ENCODE results near the gene LRRC31.
A peak's percentile ranks its signal among the peaks of the same experiment; 100 is the strongest.

The LRRC31 gene
- total RNA-seq: 0 to 0.16 (median 0) reads per million in 18 experiments

GRCh38 chr3:169869484-169870220 is at the start of gene LRRC31:
Gene LRRC31 (minus strand): TSS chr3:169869935. CDS start chr3:169869807, 128 bp downstream.
- no peak for DNase-seq

DNA sequence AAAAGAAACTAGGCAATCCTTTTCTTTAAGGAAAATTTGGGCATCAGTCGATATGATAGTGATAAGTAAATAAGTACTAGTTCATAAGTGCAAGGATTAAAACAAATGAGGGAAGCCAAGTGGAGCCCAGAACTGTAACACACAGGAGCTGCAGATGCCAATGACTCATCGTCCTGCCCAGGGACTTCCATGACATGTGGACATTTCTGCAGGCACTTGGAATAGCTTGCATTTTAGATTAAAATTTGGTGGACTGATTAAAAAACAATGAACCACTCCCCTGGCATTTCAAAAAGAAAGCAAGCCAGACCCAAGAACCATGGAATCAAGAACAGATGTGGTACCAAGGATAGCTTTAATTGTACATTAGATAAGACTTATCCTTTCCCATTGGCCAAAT is 44.6 kb upstream of the LRRC31 start:
- DNase-seq: peak in 1 of 2 donors; percentile 33

- no peak for DNase-seq
Measured at GRCh38 chr3:169913323-169913722, 43.6 kb upstream of the LRRC31 start.

- DNase-seq: no peak
Measured at GRCh38 chr3:169911272-169911671, 41.5 kb upstream of the LRRC31 start, which contains the start of gene SAMD7. Gene SAMD7 (plus strand): TSS chr3:169911572. CDS start chr3:169919499, 7,927 bp downstream.

- no peak for DNase-seq
Measured at GRCh38 chr3:169907944-169908343, 38.2 kb upstream of the LRRC31 start.

DNA sequence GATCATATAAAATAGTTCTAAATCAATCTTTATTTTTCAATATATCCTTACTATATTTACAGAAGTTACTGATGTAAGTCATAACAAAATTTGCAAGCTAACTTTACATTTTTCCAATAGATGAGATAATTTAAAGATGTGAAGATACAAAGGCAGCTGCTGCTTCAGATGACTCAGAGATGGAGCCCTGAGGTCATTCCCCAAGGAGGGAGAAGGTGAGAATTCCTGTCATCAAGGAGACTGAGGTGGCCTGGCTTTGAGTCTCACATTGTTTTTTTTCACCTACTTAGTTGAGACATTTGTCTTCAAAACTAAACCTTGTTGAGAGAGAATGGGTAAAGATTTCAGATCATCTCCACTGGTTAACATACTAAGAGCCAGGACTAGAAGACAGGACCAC is 37.7 kb upstream of the LRRC31 start:
- no peak for DNase-seq

DNA sequence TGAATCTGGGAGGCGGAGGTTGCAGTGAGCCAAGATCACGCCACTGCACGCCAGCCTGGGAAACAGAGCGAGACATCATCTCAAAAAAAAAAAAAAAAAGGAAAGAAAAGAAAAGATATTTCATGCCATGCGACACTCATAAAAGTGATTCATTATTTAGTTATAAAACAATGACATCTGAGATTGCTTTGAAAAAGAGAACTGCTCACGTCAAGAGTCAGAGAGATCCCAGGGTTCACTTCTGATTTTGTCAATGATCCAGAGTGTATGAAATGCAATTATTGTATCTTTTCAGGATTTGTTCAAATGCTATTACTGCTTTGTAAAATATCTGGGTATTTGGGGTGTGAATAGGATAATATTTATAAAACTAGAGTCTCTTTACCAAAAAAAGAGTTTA is 35.7 kb upstream of the LRRC31 start:
- no peak for DNase-seq

GRCh38 chr3:169901453-169901852 is 31.7 kb upstream of the LRRC31 start:
- no peak for DNase-seq

- DNase-seq: no peak
Measured at GRCh38 chr3:169897284-169897683, 27.5 kb upstream of the LRRC31 start.

DNA sequence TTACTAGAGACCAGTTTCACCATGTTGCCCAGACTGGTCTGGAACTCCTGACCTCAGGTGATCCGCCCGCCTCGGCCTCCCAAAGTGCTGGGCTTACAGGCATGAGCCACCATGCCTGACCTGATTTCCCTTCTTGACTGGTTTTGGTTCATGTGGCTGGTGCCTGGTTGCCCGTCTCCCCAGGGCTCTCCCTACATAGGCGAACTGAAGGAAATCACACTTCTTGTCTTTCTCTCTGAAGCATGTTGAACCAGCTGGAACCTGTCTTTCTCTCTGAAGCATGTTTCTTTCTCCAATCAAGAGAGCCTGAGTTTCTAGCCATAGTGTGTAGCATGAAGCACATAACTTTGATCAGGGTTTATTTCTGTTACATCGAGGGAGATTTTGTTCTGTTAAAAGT is 25.3 kb upstream of the LRRC31 start:
- DNase-seq: no peak

DNA sequence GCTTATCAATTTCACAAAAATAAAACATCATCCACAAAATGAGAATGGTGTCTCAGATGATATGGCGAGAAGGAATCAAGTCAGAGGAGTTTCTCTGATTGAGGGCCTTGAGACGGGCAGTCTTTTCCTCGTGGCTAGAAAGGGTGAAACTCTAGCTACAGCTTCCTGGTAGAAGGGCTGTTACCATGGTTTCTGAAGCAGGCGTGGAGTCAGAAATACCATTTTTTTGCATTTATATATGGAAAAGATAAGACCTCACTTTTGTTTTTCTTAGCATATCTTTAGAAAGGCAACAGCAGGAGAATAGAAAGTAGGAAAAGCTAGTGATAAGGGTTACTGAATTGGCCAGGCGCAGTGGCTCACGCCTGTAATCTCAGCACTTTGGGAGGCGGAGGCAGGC is 24.4 kb upstream of the LRRC31 start:
- no peak for DNase-seq

- no peak for DNase-seq
Measured at GRCh38 chr3:169891886-169892285, 22.2 kb upstream of the LRRC31 start.

DNA sequence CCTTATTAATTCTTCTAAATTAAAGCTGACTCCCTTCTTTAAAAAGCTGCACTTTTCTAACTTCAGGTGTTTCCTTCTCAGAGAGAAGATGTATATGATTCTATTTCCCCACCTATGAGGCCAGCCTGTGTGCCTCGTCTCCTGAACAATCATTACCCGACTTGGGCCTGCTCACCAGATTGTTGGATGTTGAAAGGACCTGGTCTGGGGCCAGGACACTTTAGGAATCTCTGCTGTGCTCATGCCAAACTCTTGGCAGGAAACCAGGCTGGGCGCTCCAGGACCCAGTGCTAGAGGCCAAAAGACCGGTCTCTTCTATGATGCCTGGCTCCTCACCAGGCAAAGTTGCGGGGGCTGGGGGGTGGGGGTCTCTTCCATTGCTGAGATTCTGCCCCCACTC is 16.9 kb upstream of the LRRC31 start:
- DNase-seq: no peak

- DNase-seq: peak; percentile 5 to 11
Measured at GRCh38 chr3:169880576-169881250, 11.0 kb upstream of the LRRC31 start.

- DNase-seq: no peak
Measured at GRCh38 chr3:169879845-169880575, 10.3 kb upstream of the LRRC31 start.

DNA sequence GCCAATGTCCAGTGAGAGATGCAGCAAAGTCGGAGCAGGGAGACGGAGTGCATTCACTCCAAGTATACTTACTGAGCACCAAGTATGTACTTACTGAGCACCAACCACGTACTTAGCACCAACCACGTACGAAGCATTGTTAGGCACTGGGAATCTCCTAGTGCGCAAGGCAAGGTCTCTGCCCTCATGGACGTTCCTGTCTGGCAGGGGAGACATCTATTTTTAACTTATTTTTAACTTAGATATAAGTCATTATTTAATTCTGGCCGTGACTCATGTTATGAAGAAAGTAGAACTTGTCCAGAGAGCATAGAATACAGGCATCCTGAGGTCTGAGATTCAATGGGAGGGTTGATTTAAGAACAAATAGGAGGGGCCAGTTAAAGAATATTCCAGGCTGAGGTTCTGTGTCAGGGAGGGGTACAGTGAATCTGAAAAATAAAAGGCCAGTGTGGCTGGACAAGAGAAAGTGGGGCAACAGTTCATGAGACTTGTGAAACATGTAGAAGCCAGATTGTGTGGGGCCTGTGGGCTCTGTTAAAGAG is 9.3 kb upstream of the LRRC31 start:
- no peak for DNase-seq

GRCh38 chr3:169871129-169871886 is 1.6 kb upstream of the LRRC31 start:
- no peak for DNase-seq

DNA sequence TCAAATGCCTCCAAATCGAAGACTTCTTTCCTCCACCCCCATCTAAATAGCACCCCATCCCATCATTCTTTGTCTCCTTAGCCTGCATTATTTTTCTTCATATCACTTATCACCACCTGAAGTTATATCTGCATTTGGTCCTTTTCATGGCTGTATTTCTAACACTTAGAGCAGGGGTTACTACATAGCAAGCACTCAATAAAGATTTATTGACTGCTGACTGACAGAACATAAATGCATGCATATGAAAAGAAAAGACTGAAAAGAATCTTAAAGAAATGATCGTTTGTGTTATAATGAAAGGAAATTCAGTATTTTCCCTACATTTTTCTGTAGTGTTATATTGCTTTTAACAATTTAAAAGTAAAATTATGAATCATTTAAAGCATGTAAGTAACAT is 1.4 kb downstream of the LRRC31 start:
- no peak for DNase-seq

DNA sequence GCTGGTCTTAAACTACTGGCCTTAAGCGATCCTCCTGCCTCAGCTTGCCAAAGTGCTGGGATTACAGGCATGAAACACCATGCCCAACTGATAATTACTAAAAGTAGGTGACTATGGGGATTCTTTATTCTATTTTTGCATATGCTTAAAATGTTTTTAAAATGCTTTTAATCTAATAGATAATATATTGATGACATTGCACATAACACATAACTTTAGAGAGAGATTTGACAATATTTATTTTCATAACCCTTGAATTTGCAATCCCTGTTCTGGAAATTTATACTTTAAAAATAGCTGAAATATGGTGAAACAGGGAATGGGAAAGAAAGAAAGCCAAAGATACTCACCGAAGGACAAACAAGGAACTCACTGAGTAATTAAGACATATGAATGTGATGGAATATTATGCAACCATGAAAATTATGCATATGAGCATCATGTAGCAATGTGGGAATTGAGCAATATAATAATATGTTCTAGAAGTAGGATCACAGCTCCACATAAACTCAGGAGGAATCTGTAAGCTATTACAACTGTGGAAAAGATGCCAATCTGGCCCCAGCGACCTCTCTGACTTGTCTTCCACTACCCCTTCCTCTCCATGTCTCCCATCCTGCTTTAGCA is 2.0 kb downstream of the LRRC31 start:
- DNase-seq: peak in 1 of 2 donors; percentile 66

- peak; percentile 50 to 80 for DNase-seq
Measured at GRCh38 chr3:169865176-169865767, 4.5 kb downstream of the LRRC31 start.

DNA sequence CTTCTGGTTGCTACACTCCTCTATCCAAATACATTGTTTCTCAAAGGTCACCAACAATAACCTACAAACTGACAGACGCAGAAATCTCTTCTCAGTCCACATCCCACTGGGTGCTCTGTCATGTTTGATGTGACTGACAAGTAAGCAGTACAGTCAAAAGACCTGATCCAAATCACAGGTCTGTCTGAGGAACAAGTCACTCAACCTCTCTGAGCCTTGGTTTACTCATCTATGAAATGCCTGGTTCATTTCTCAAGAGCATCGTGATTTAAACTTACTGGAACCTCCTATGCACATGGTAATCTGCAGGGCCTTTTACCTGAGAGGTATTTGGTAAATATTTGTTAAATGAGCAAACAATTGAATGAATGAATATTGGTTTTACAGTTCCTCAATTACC is 5.5 kb downstream of the LRRC31 start:
- DNase-seq: no peak
